ENCODE measurements around the gene KCNIP4.

Gene KCNIP4

GRCh38 chr4:21749924-21750323 lies 198.6 kb downstream of the KCNIP4 start:
- Mint-ChIP-seq H3K36me3 (no peaks in the 10 kb centered on the region), H3K9me3 (no peaks in the 10 kb centered on the region), H3K27me3 (no peaks in the 10 kb centered on the region), H3K27ac (no peak overlapping the region), H3K4me3 (no peak overlapping the region), H3K4me1 (no peaks in the 10 kb centered on the region)
- ATAC-seq (ENCODE audit: low read depth) (no peak), DNase-seq (ENCODE audit: low spot score in 2 of 2) (no peak)

GRCh38 chr4:21749412-21749811 lies 199.2 kb downstream of the KCNIP4 start:
- H3K9me3 Mint-ChIP-seq, result no peaks in the 10 kb centered on the region
- H3K4me1 Mint-ChIP-seq, result no peaks in the 10 kb centered on the region
- no peaks in the 10 kb centered on the region for H3K27me3 Mint-ChIP-seq
- H3K4me3 Mint-ChIP-seq, result no peak overlapping the region
- no peak overlapping the region for H3K27ac Mint-ChIP-seq
- ATAC-seq (ENCODE audit: low read depth) (no peak), DNase-seq (ENCODE audit: low spot score in 2 of 2) (no peak)
- H3K36me3 Mint-ChIP-seq, result no peaks in the 10 kb centered on the region

GRCh38 chr4:21744046-21744445 lies 204.5 kb downstream of the KCNIP4 start:
- peaks cover 3% of the 10 kb centered on the region for H3K9me3 Mint-ChIP-seq
- H3K27me3 Mint-ChIP-seq, result no peaks in the 10 kb centered on the region
- no peak for ATAC-seq (ENCODE audit: low read depth)
- H3K27ac Mint-ChIP-seq, result no peak overlapping the region
- no peaks in the 10 kb centered on the region for H3K4me1 Mint-ChIP-seq
- DNase-seq (ENCODE audit: low spot score in 2 of 2), result no peak
- H3K4me3 Mint-ChIP-seq, result no peak overlapping the region
- H3K36me3 Mint-ChIP-seq, result no peaks in the 10 kb centered on the region

- Mint-ChIP-seq H3K9me3 (peaks cover 3% of the 10 kb centered on the region), H3K36me3 (no peaks in the 10 kb centered on the region), H3K27me3 (no peaks in the 10 kb centered on the region), H3K4me1 (no peaks in the 10 kb centered on the region), H3K4me3 (no peak overlapping the region), H3K27ac (no peak overlapping the region)
- DNase-seq (ENCODE audit: low spot score in 2 of 2) (no peak), ATAC-seq (ENCODE audit: low read depth) (no peak)
These were observed 206.2 kb downstream of the KCNIP4 start for GRCh38 chr4:21742326-21742725.

GRCh38 chr4:21738821-21739220 lies 209.8 kb downstream of the KCNIP4 start:
- no peaks in the 10 kb centered on the region for H3K36me3 Mint-ChIP-seq
- ATAC-seq (ENCODE audit: low read depth) (no peak), DNase-seq (ENCODE audit: low spot score in 2 of 2) (no peak)
- no peak overlapping the region for H3K27ac Mint-ChIP-seq
- H3K27me3 Mint-ChIP-seq, result no peaks in the 10 kb centered on the region
- H3K4me3 Mint-ChIP-seq, result no peak overlapping the region
- H3K9me3 Mint-ChIP-seq, result peaks cover 3% of the 10 kb centered on the region
- H3K4me1 Mint-ChIP-seq, result no peaks in the 10 kb centered on the region

- no peak for ATAC-seq (ENCODE audit: low read depth)
- Mint-ChIP-seq H3K9me3 (no peaks in the 10 kb centered on the region), H3K4me3 (no peak overlapping the region), H3K27me3 (no peaks in the 10 kb centered on the region), H3K27ac (no peak overlapping the region), H3K4me1 (no peaks in the 10 kb centered on the region), H3K36me3 (no peaks in the 10 kb centered on the region)
- DNase-seq (ENCODE audit: low spot score in 2 of 2), result no peak
These were observed 212.7 kb downstream of the KCNIP4 start for GRCh38 chr4:21735866-21736265.

GRCh38 chr4:21733894-21734630 lies 214.5 kb downstream of the KCNIP4 start:
- Mint-ChIP-seq H3K4me1 (no peaks in the 10 kb centered on the region), H3K36me3 (no peaks in the 10 kb centered on the region), H3K4me3 (no peak overlapping the region), H3K9me3 (peaks cover 1% of the 10 kb centered on the region), H3K27ac (no peak overlapping the region), H3K27me3 (no peaks in the 10 kb centered on the region)
- DNase-seq (ENCODE audit: low spot score in 2 of 2), result no peak
- no peak for ATAC-seq (ENCODE audit: low read depth)

- H3K36me3 Mint-ChIP-seq, result no peaks in the 10 kb centered on the region
- no peak for DNase-seq (ENCODE audit: low spot score in 2 of 2)
- no peak overlapping the region for H3K27ac Mint-ChIP-seq
- H3K27me3 Mint-ChIP-seq, result no peaks in the 10 kb centered on the region
- no peak for ATAC-seq (ENCODE audit: low read depth)
- H3K4me1 Mint-ChIP-seq, result no peaks in the 10 kb centered on the region
- no peak overlapping the region for H3K4me3 Mint-ChIP-seq
- H3K9me3 Mint-ChIP-seq, result peaks cover 3% of the 10 kb centered on the region
These were observed 220.3 kb downstream of the KCNIP4 start for GRCh38 chr4:21728304-21728703.

- no peak overlapping the region for H3K27ac Mint-ChIP-seq
- H3K4me1 Mint-ChIP-seq, result no peaks in the 10 kb centered on the region
- DNase-seq (ENCODE audit: low spot score in 2 of 2) (no peak), ATAC-seq (ENCODE audit: low read depth) (no peak)
- H3K27me3 Mint-ChIP-seq, result no peaks in the 10 kb centered on the region
- no peak overlapping the region for H3K4me3 Mint-ChIP-seq
- peaks cover 9% of the 10 kb centered on the region for H3K9me3 Mint-ChIP-seq
- H3K36me3 Mint-ChIP-seq, result no peaks in the 10 kb centered on the region
These were observed 222.2 kb downstream of the KCNIP4 start for GRCh38 chr4:21726255-21726815.

- Mint-ChIP-seq H3K27ac (no peak overlapping the region), H3K4me1 (no peaks in the 10 kb centered on the region), H3K36me3 (no peaks in the 10 kb centered on the region), H3K4me3 (no peak overlapping the region), H3K27me3 (no peaks in the 10 kb centered on the region), H3K9me3 (peaks cover 8% of the 10 kb centered on the region)
- no peak for ATAC-seq (ENCODE audit: low read depth)
- no peak for DNase-seq (ENCODE audit: low spot score in 2 of 2)
These were observed 226.3 kb downstream of the KCNIP4 start for GRCh38 chr4:21722157-21722839.

- H3K4me1 Mint-ChIP-seq, result no peaks in the 10 kb centered on the region
- no peak overlapping the region for H3K27ac Mint-ChIP-seq
- H3K9me3 Mint-ChIP-seq, result peaks cover 7% of the 10 kb centered on the region
- no peak overlapping the region for H3K4me3 Mint-ChIP-seq
- ATAC-seq (ENCODE audit: low read depth), result no peak
- DNase-seq (ENCODE audit: low spot score in 2 of 2), result no peak
- no peaks in the 10 kb centered on the region for H3K36me3 Mint-ChIP-seq
- no peaks in the 10 kb centered on the region for H3K27me3 Mint-ChIP-seq
These were observed 232.0 kb downstream of the KCNIP4 start for GRCh38 chr4:21716531-21716930.

GRCh38 chr4:21710179-21710835 lies 238.3 kb downstream of the KCNIP4 start:
- Mint-ChIP-seq H3K36me3 (no peaks in the 10 kb centered on the region), H3K9me3 (peaks cover 4% of the 10 kb centered on the region), H3K27ac (no peak overlapping the region), H3K27me3 (no peaks in the 10 kb centered on the region), H3K4me3 (no peak overlapping the region), H3K4me1 (no peaks in the 10 kb centered on the region)
- DNase-seq (ENCODE audit: low spot score in 2 of 2), result no peak
- ATAC-seq (ENCODE audit: low read depth), result no peak

- Mint-ChIP-seq H3K4me1 (no peaks in the 10 kb centered on the region), H3K9me3 (peaks cover 6% of the 10 kb centered on the region), H3K27me3 (no peaks in the 10 kb centered on the region), H3K36me3 (no peaks in the 10 kb centered on the region), H3K27ac (no peak overlapping the region), H3K4me3 (no peak overlapping the region)
- ATAC-seq (ENCODE audit: low read depth), result no peak
- DNase-seq (ENCODE audit: low spot score in 2 of 2), result no peak
These were observed 238.8 kb downstream of the KCNIP4 start for GRCh38 chr4:21709761-21710160.

- DNase-seq (ENCODE audit: low spot score in 2 of 2) (no peak), ATAC-seq (ENCODE audit: low read depth) (no peak)
- no peak overlapping the region for H3K27ac Mint-ChIP-seq
These were observed 239.5 kb downstream of the KCNIP4 start for GRCh38 chr4:21709031-21709430.

More at GRCh38 chr4:21709031-21709430, 239.5 kb downstream of the KCNIP4 start:
- no peaks in the 10 kb centered on the region for H3K36me3 Mint-ChIP-seq
- no peak overlapping the region for H3K4me3 Mint-ChIP-seq
- H3K9me3 Mint-ChIP-seq, result peaks cover 3% of the 10 kb centered on the region
- H3K27me3 Mint-ChIP-seq, result no peaks in the 10 kb centered on the region
- no peaks in the 10 kb centered on the region for H3K4me1 Mint-ChIP-seq

Data from memory B cell (primary cell).